Panc1 (cell line): ENCODE results near the gene APRT. TPM values are rescaled to one million over a fixed set of nuclear protein-coding genes. Genes with fewer than 3 reads are reported as not detected.

Experiments used
- ATAC-seq: fragments of 200-7000 bp; cut with Tn5 transposase; 2 replicates; pipeline ENCODE4 v1.9.1; 2020; ENCODE audit warnings: mild to moderate bottlenecking, moderate library complexity
- BruUV-seq: library from RNA; stranded (reverse); fragments of 400-500 nt; replicated peaks from 2 replicates; lab custom pipeline; 2021; lab: Mats Ljungman, UMichigan
- CTCF ChIA-PET: fragments of 300-600 bp; sonication (Branson Sonifier 250); formaldehyde crosslinking; loops from one replicate; lab custom pipeline; 2022; ENCODE audit warnings: antibody characterized with exemption; lab: Charles Lee
- POLR2A ChIA-PET: fragments of 300-600 bp; sonication (Branson Sonifier 250); formaldehyde crosslinking; loops from one replicate; lab custom pipeline; 2022; ENCODE audit warnings: antibody characterized with exemption; lab: Charles Lee
- DNase-seq: peaks from one replicate; pipeline ENCODE4 v3.0.0-alpha.2; 2010; ENCODE audit warnings: low read depth, low spot score
- H3K27ac ChIP-seq: 2 replicates; pipeline ENCODE4 v1.5.1; 2011; ENCODE audit warnings: mild to moderate bottlenecking, low read length, inconsistent platforms
- H3K27me3 ChIP-seq: fragments of 200-500 bp; sonication (Bioruptor generic); 2 replicates; pipeline ENCODE4 v1.6.0; 2014; ENCODE audit warnings: low read length, inconsistent platforms; ENCODE audit not compliant: control insufficient read depth, insufficient read depth
- H3K36me3 ChIP-seq: fragments of 200-500 bp; sonication (Bioruptor generic); 2 replicates; pipeline ENCODE4 v1.5.1; 2014; ENCODE audit warnings: inconsistent platforms, mild to moderate bottlenecking, low read length, moderate library complexity; ENCODE audit not compliant: control insufficient read depth, insufficient read depth
- H3K4me1 ChIP-seq: 2 replicates; pipeline ENCODE4 v1.5.1; 2011; ENCODE audit warnings: inconsistent platforms, mild to moderate bottlenecking, low read length, moderate library complexity; ENCODE audit not compliant: control insufficient read depth, insufficient read depth
- H3K4me3 ChIP-seq, 2 experiments: 2 replicates each; pipeline ENCODE4 v1.5.1; 2011 to 2012; ENCODE audit warnings: low read depth in 2 of 2, low read length in 2 of 2, mild to moderate bottlenecking in 2 of 2, inconsistent platforms in 1 of 2, moderate library complexity in 1 of 2
- H3K9me3 ChIP-seq: fragments of 200-500 bp; sonication (Bioruptor generic); 2 replicates; pipeline ENCODE4 v1.5.1; 2014; ENCODE audit warnings: low read depth, mild to moderate bottlenecking, inconsistent platforms, low read length, moderate library complexity; ENCODE audit not compliant: control insufficient read depth, insufficient read depth
- CTCF ChIP-seq: fragments of 450-650 bp; IDR thresholded peaks from 2 replicates; pipeline ENCODE4 v1.5.1; 2017; ENCODE audit warnings: mild to moderate bottlenecking
- POLR2AphosphoS5 ChIP-seq: IDR thresholded peaks from 2 replicates; pipeline ENCODE4 v1.6.1; 2012; ENCODE audit warnings: mild to moderate bottlenecking, low read depth, low read length, moderate library complexity
- REST ChIP-seq, 2 experiments: IDR thresholded peaks; 2 replicates each; pipeline ENCODE4 v1.6.1; 2011 to 2012; ENCODE audit warnings: low read depth in 2 of 2, control low read depth in 1 of 2, low read length in 1 of 2, mild to moderate bottlenecking in 1 of 2, moderate library complexity in 1 of 2; ENCODE audit not compliant: insufficient read depth in 1 of 2
- SIN3A ChIP-seq: IDR thresholded peaks from 2 replicates; pipeline ENCODE4 v1.6.1; 2012; ENCODE audit warnings: low read depth, mild to moderate bottlenecking, low read length, moderate library complexity, borderline replicate concordance; ENCODE audit not compliant: insufficient read depth
- TCF7L2 ChIP-seq: IDR thresholded peaks from 2 replicates; pipeline ENCODE4 v1.6.1; 2011; ENCODE audit warnings: mild to moderate bottlenecking, low read depth, low read length, inconsistent platforms
- in situ Hi-C: cut with HindIII; loops from 2 replicates; pipeline ENCODE4 v1.10.0; 2016; ENCODE audit warnings: low sequenced_read_pairs, low pct_unique_long_range_greater_than_20kb
- intact Hi-C: fragments of 100-400 bp; cut with micrococcal nuclease; formaldehyde crosslinking; loops from one replicate; pipeline ENCODE4 v1.10.0; 2022; ENCODE audit not compliant: unreplicated experiment
- total RNA-seq: library from RNA; stranded (reverse); gene quantifications from one replicate; pipeline ENCODE4 v1.2.1, GENCODE V29; 2021; ENCODE audit not compliant: unreplicated experiment

APRT gene
- total RNA-seq, 1 experiment from 2014 or later, result 231 TPM

- intact Hi-C loops (no loop called here), in situ Hi-C loops (no loop called here)
Observed at GRCh38 chr16:88809068-88809675, 2.6 kb downstream of the APRT start.

DNA sequence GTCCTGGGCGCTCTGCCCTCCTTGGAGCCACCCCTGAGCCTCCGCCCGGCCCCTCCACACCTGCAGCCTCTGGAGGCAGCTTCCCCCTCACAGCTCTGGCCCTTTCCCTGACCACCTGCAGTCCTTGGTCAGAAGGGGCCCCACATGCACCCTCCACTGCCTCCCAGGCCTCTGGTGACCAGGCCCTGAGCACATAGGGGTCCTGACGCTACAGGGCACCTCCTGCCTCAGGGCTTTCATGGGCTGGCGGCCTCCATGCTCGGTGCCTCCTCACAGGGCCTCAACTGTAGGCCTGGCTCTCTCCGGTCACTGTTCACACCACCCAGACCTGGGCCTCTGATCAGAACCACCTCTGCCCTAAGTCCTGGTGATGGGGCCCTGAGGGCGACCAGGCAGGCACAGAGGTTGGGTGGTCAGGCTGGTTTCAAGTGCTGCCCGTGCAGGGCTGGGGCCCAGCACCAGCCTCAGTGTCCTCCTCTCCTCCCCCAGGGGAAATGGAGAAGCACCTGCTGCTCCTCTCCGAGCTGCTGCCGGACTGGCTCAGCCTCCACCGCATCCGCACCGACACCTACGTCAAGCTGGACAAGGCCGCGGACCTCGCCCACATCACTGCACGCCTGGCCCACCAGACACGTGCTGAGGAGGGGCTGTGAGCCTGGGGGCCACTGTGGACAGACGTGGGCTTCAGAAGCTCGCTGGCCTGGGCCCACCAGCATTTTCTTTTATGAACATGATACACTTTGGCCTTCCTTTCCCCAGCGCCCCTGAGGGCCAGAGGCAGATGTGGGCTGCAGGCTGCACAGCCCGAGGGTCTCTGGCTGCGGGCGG lies 3.9 kb downstream of the APRT start:
- TF ChIP-seq POLR2AphosphoS5 (no peak), SIN3A (no peak), REST (IDR thresholded peaks at IDR 0.05; ENCODE audit: insufficient read depth in 1 of 2, low read depth in 2 of 2, low read length in 1 of 2) (no peak), CTCF (no peak), TCF7L2 (no peak)
- ChIA-PET POLR2A (no interaction called here), CTCF (interaction anchor here (0.7 kb wide), 1 partner anchor 264 kb away, joined by 3 read pairs; no protein-coding TSS in a partner anchor)
- Histone ChIP-seq H3K27ac (no peak overlapping the region; the same call in 1 of the 2 replicates), H3K9me3 (no peaks in the 10 kb centered on the region), H3K4me3 (no peak overlapping the region), H3K36me3 (peaks cover 7% of the 10 kb centered on the region; the same call in 1 of the 2 replicates), H3K4me1 (peaks cover 21% of the 10 kb centered on the region), H3K27me3 (no peaks in the 10 kb centered on the region)
- in situ Hi-C loops, result no loop called here
- DNase-seq (no peak), ATAC-seq (no peak)
- intact Hi-C loops, result no loop called here
- BruUV-seq, result no TSS peak

More at GRCh38 chr16:88809068-88809675, 2.6 kb downstream of the APRT start:
- H3K36me3 ChIP-seq, result peaks cover 7% of the 10 kb centered on the region; the same call in 1 of the 2 replicates
- ChIA-PET CTCF (interaction anchor here (0.7 to 1.8 kb wide), 2 partner anchors 72 to 263 kb away, joined by 3 to 7 read pairs; no protein-coding TSS in a partner anchor), POLR2A (no interaction called here)
- no peak for ATAC-seq
- peak overlapping the region; percentile 54; the same call in 1 of the 2 replicates for H3K27ac ChIP-seq
- peak; percentile 47 for TF ChIP-seq POLR2AphosphoS5
- TF ChIP-seq CTCF, result no peak
- TF ChIP-seq SIN3A, result 0 out of 2 replicates have a peak, but pooled peaks have one; percentile 13
- H3K4me3 ChIP-seq, result no peak overlapping the region
- H3K27me3 ChIP-seq, result no peaks in the 10 kb centered on the region
- H3K4me1 ChIP-seq, result peaks cover 21% of the 10 kb centered on the region
- no peaks in the 10 kb centered on the region for H3K9me3 ChIP-seq
- no peak for DNase-seq
- no TSS peak for BruUV-seq
